SK-N-SH (cell line): ENCODE data around the gene ENTPD3. TPM values are rescaled to one million over a fixed set of nuclear protein-coding genes. Genes with fewer than 3 reads are reported as not detected.

Experiments used
- CTCF ChIA-PET: fragments of 300-600, 350-600 bp; formaldehyde crosslinking; extraction: SDS; loops from one replicate; lab custom pipeline; 2021; lab: Yijun Ruan, JAX
- POLR2A ChIA-PET: fragments of 350-600 bp; sonication (Branson Sonifier 250); formaldehyde crosslinking; extraction: SDS; loops from one replicate; lab custom pipeline; 2020; ENCODE audit warnings: antibody characterized with exemption, inconsistent platforms; lab: Yijun Ruan, JAX
- DNase-seq: peaks from one replicate; pipeline ENCODE4 v3.0.0; 2012
- H2AFZ ChIP-seq: fragments of 200-600 bp; sonication (generic); 2 replicates; pipeline ENCODE4 v1.8.1; 2016; ENCODE audit warnings: antibody characterized with exemption, mild to moderate bottlenecking, low read depth
- H3F3A ChIP-seq: fragments of 200-600 bp; sonication (generic); replicated peaks from 2 replicates; pipeline ENCODE3; 2016; ENCODE audit warnings: antibody characterized with exemption, mild to moderate bottlenecking; ENCODE audit not compliant: insufficient read depth
- H3K27ac ChIP-seq, 2 experiments: fragments of 200-500 bp in 1 of 2; fragments of 200-600 bp in 1 of 2; sonication (Bioruptor generic) in 1 of 2; sonication (generic), shearing (Covaris generic) in 1 of 2; 2 replicates each; pipeline versions ENCODE4 v1.5.1 to v1.6.1; 2014 to 2016; ENCODE audit warnings: low read depth in 2 of 2, inconsistent platforms in 1 of 2, low read length in 1 of 2, mild to moderate bottlenecking in 1 of 2, mixed read lengths in 1 of 2
- H3K27me3 ChIP-seq: fragments of 200-600 bp; sonication (generic), shearing (Covaris generic); 2 replicates; pipeline ENCODE4 v1.6.1; 2016; ENCODE audit warnings: mixed run types; ENCODE audit not compliant: insufficient read depth
- H3K36me3 ChIP-seq, 2 experiments: fragments of 200-500 bp in 1 of 2; fragments of 200-600 bp in 1 of 2; sonication (Bioruptor generic) in 1 of 2; sonication (generic) in 1 of 2; replicated peaks in 1 of 2; 2 replicates each; pipeline versions ENCODE3 to v1.5.1; 2014 to 2016; ENCODE audit warnings: low read length in 1 of 2, mild to moderate bottlenecking in 1 of 2; ENCODE audit not compliant: insufficient read depth in 2 of 2, control insufficient read depth in 1 of 2
- H3K4me1 ChIP-seq, 2 experiments: fragments of 200-500 bp in 1 of 2; fragments of 200-600 bp in 1 of 2; sonication (Bioruptor generic) in 1 of 2; sonication (generic), shearing (Covaris generic) in 1 of 2; 2 replicates each; pipeline versions ENCODE4 v1.5.1 to v1.6.1; 2014 to 2016; ENCODE audit warnings: low read depth in 1 of 2, low read length in 1 of 2, mixed run types in 1 of 2; ENCODE audit not compliant: insufficient read depth in 2 of 2, control insufficient read depth in 1 of 2
- H3K4me2 ChIP-seq: fragments of 200-600 bp; sonication (generic), shearing (Covaris generic); 2 replicates; pipeline ENCODE4 v1.6.1; 2017; ENCODE audit warnings: mixed run types
- H3K4me3 ChIP-seq, 2 experiments: fragments of 200-500 bp in 1 of 2; fragments of 200-600 bp in 1 of 2; sonication (Bioruptor generic) in 1 of 2; sonication (generic), shearing (Covaris generic) in 1 of 2; 2 replicates each; pipeline versions ENCODE4 v1.5.1 to v1.8.1; 2014 to 2016; ENCODE audit warnings: low read depth in 2 of 2, inconsistent platforms in 1 of 2, low read length in 1 of 2, mild to moderate bottlenecking in 1 of 2, mixed read lengths in 1 of 2, moderate library complexity in 1 of 2
- H3K79me2 ChIP-seq: fragments of 200-600 bp; sonication (generic); 2 replicates; pipeline ENCODE4 v1.8.1; 2017; ENCODE audit warnings: mild to moderate bottlenecking; ENCODE audit not compliant: insufficient read depth
- H3K9ac ChIP-seq: fragments of 200-600 bp; sonication (generic); 2 replicates; pipeline ENCODE4 v1.6.1; 2017; ENCODE audit warnings: mixed run types
- H3K9me2 ChIP-seq: fragments of 200-600 bp; sonication (generic); 2 replicates; pipeline ENCODE4 v1.6.1; 2017; ENCODE audit warnings: mixed run types
- H3K9me3 ChIP-seq: fragments of 200-600 bp; sonication (generic); 2 replicates; pipeline ENCODE4 v1.6.1; 2017; ENCODE audit warnings: mixed run types, mild to moderate bottlenecking, moderate library complexity
- H4K20me1 ChIP-seq: fragments of 200-600 bp; sonication (generic); 2 replicates; pipeline ENCODE4 v1.6.1; 2017; ENCODE audit warnings: mild to moderate bottlenecking, mixed run types; ENCODE audit not compliant: insufficient read depth
- CHD2 ChIP-seq: fragments of 150-350 bp; IDR thresholded peaks from 2 replicates; pipeline ENCODE4 v1.6.1; 2018; ENCODE audit warnings: low read length; ENCODE audit not compliant: partially characterized antibody
- EZH2phosphoT487 ChIP-seq: fragments of 200-600 bp; sonication (generic); IDR thresholded peaks from 2 replicates; pipeline ENCODE4 v1.6.1; 2017; ENCODE audit warnings: low read depth, mixed run types, mild to moderate bottlenecking, antibody characterized with exemption, moderate library complexity, borderline replicate concordance
- FOSL2 ChIP-seq: IDR thresholded peaks from 2 replicates; pipeline ENCODE4 v1.4.0; 2012; ENCODE audit warnings: low read depth, mild to moderate bottlenecking, moderate library complexity, borderline replicate concordance
- JUND ChIP-seq: IDR thresholded peaks from 2 replicates; pipeline ENCODE4 v1.4.0; 2012
- MEF2A ChIP-seq: IDR thresholded peaks from 2 replicates; pipeline ENCODE4 v1.4.0; 2012; ENCODE audit warnings: low read depth, borderline replicate concordance
- NFIC ChIP-seq: IDR thresholded peaks from 2 replicates; pipeline ENCODE4 v1.4.0; 2012; ENCODE audit warnings: borderline replicate concordance
- NRF1 ChIP-seq: IDR thresholded peaks from 2 replicates; pipeline ENCODE4 v1.6.1; 2012; ENCODE audit warnings: low read depth, mild to moderate bottlenecking, low read length
- POLR2AphosphoS5 ChIP-seq: IDR thresholded peaks from 2 replicates; pipeline ENCODE4 v1.6.1; 2012; ENCODE audit warnings: low read depth, low read length
- RFX5 ChIP-seq: IDR thresholded peaks from 2 replicates; pipeline ENCODE4 v1.6.1; 2012; ENCODE audit warnings: mild to moderate bottlenecking, improper control_type of control experiment, low read length
- SIN3A ChIP-seq: IDR thresholded peaks from 2 replicates; pipeline ENCODE4 v1.6.1; 2012; ENCODE audit warnings: low read depth, mild to moderate bottlenecking, low read length, moderate library complexity, borderline replicate concordance
- SMC3 ChIP-seq: IDR thresholded peaks from 2 replicates; pipeline ENCODE4 v1.6.1; 2012; ENCODE audit warnings: low read depth, low read length, improper control_type of control experiment
- YY1 ChIP-seq: IDR thresholded peaks from 2 replicates; pipeline ENCODE4 v1.4.0; 2012; ENCODE audit warnings: low read depth, mild to moderate bottlenecking
- WGBS: methylation state at CpG from one replicate; pipeline ENCODE4 v1.1.6; 2017; ENCODE audit warnings: low lambda C conversion rate; 5-methylcytosine and 5-hydroxymethylcytosine counted together
- polyA plus RNA-seq, 3 experiments: library from polyadenylated mRNA; depleted of rRNA; stranded (reverse); fragments of >200 nt; gene quantifications; 2 replicates each; pipeline ENCODE4 v1.2.3, GENCODE V29; 2012
- TF ChIP-seq, protein P1 (sequence below): IDR thresholded peaks from 2 replicates; pipeline ENCODE4; 2012
- TF ChIP-seq, protein P2 (sequence below): IDR thresholded peaks from 2 replicates; pipeline ENCODE4 v1.4.0; 2012; ENCODE audit warnings: low read depth, borderline replicate concordance
- TF ChIP-seq, protein P3 (sequence below): fragments of 200-600 bp; sonication (generic); IDR thresholded peaks from 2 replicates; pipeline ENCODE4 v1.6.1; 2017; ENCODE audit warnings: antibody characterized with exemption, mild to moderate bottlenecking, moderate library complexity

Gene ENTPD3
- polyA plus RNA-seq, 1 of the 3 experiments (the other 2 are of a cell fraction), result 0.02 TPM

DNA sequence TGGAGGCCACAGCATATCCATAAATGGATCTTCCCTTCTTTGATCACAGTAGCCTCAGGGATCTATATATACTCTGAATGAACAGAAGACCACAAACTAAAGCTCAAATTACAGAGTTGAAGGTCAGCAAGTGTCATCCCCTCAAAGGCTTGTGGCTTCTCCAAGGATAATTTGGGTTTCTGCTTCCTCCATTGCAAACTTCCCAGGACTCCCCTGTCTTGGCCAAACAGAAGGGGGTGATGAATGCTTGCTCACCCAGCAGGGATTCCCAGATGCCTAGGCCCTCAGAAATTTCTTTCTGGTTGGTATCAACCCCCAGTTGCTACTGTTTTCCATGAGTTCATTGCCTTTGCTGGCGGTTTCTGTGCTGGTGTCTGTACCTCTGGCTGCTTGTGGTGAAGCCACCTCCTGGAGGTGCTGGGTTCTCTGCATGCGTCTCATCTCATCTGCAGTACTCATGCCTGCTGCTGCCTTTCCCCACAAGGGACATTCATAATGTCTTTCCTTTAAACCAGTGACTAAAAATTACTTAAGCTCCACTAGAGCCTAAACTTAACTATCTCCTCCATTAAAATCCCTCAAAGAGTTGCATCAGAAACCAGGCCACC is 17.7 kb downstream of the ENTPD3 start:
- POLR2A ChIA-PET, result no interaction called here
- Histone ChIP-seq H3K9me3 (no peaks in the 10 kb centered on the region), H3K9ac (no peak overlapping the region), H4K20me1 (no peaks in the 10 kb centered on the region), H2AFZ (no peak overlapping the region), H3K36me3 (no peaks in the 10 kb centered on the region), H3K4me1 (no peaks in the 10 kb centered on the region), H3F3A (no peaks in the 10 kb centered on the region), H3K4me2 (no peak overlapping the region), H3K27ac (no peak overlapping the region), H3K79me2 (no peaks in the 10 kb centered on the region), H3K4me3 (no peak overlapping the region), H3K9me2 (no peaks in the 10 kb centered on the region), H3K27me3 (no peaks in the 10 kb centered on the region)
- CTCF ChIA-PET, result interaction anchor here (1.0 kb wide), 1 partner anchor 19 kb away, joined by 3 read pairs; no protein-coding TSS in a partner anchor
- 47% methylated on average over 2 of the region's 2 CpGs for WGBS
- DNase-seq, result no peak
- TF ChIP-seq, protein P1, sequence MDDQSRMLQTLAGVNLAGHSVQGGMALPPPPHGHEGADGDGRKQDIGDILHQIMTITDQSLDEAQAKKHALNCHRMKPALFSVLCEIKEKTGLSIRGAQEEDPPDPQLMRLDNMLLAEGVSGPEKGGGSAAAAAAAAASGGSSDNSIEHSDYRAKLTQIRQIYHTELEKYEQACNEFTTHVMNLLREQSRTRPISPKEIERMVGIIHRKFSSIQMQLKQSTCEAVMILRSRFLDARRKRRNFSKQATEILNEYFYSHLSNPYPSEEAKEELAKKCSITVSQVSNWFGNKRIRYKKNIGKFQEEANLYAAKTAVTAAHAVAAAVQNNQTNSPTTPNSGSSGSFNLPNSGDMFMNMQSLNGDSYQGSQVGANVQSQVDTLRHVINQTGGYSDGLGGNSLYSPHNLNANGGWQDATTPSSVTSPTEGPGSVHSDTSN, result no peak

DNA sequence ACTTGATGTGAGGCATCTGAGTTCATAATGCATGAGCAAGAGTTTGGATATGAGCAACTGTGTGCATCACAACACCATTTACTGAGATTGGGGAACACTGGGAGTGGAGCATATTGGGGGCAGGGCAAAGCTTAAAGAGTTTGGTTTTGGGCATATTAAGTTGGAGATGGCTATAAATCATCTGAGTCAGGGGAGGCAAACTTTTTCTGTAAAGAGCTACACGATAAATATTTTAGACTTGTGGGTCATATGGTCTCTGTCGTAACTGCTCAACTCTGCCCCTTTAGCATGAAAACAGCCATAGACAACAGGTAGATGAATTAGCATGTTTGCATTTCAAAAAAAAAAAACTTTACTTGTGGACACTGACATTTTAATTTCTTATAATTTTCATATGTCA is 20.0 kb downstream of the ENTPD3 start:
- 74% methylated on average over 2 of the region's 2 CpGs for WGBS
- no peak for DNase-seq
- Histone ChIP-seq H3K27me3 (no peaks in the 10 kb centered on the region), H4K20me1 (no peaks in the 10 kb centered on the region), H3K9ac (no peak overlapping the region), H3K4me2 (no peak overlapping the region), H3K4me3 (no peak overlapping the region), H3K36me3 (no peaks in the 10 kb centered on the region), H3K9me3 (no peaks in the 10 kb centered on the region), H2AFZ (no peak overlapping the region), H3K27ac (no peak overlapping the region), H3K79me2 (no peaks in the 10 kb centered on the region), H3K4me1 (no peaks in the 10 kb centered on the region), H3K9me2 (no peaks in the 10 kb centered on the region)
- TF ChIP-seq POLR2AphosphoS5 (no peak), RFX5 (no peak), NFIC (no peak), FOSL2 (no peak), NRF1 (no peak), MEF2A (no peak), SMC3 (no peak), YY1 (no peak), EZH2phosphoT487 (no peak), CHD2 (no peak), JUND (no peak), SIN3A (no peak)
- TF ChIP-seq, protein P2, sequence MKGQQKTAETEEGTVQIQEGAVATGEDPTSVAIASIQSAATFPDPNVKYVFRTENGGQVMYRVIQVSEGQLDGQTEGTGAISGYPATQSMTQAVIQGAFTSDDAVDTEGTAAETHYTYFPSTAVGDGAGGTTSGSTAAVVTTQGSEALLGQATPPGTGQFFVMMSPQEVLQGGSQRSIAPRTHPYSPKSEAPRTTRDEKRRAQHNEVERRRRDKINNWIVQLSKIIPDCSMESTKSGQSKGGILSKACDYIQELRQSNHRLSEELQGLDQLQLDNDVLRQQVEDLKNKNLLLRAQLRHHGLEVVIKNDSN, result no peak
- TF ChIP-seq, protein P3, sequence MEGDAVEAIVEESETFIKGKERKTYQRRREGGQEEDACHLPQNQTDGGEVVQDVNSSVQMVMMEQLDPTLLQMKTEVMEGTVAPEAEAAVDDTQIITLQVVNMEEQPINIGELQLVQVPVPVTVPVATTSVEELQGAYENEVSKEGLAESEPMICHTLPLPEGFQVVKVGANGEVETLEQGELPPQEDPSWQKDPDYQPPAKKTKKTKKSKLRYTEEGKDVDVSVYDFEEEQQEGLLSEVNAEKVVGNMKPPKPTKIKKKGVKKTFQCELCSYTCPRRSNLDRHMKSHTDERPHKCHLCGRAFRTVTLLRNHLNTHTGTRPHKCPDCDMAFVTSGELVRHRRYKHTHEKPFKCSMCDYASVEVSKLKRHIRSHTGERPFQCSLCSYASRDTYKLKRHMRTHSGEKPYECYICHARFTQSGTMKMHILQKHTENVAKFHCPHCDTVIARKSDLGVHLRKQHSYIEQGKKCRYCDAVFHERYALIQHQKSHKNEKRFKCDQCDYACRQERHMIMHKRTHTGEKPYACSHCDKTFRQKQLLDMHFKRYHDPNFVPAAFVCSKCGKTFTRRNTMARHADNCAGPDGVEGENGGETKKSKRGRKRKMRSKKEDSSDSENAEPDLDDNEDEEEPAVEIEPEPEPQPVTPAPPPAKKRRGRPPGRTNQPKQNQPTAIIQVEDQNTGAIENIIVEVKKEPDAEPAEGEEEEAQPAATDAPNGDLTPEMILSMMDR, result no peak
- TF ChIP-seq, all 33 proteins: peak for 0
- POLR2A ChIA-PET, result no interaction called here
- CTCF ChIA-PET, result interaction anchor here (1.2 kb wide), 1 partner anchor 37 kb away, joined by 3 read pairs; no protein-coding TSS in a partner anchor
- H3F3A ChIP-seq, result no peaks in the 10 kb centered on the region
